IMR-90 (cell line): ENCODE results near the gene RAPSN. TPM values are rescaled to one million over a fixed set of nuclear protein-coding genes. Genes with fewer than 3 reads are reported as not detected.

Experiments used
- ATAC-seq: fragments of 200-7000 bp; cut with Tn5 transposase; 2 replicates; pipeline ENCODE4 v1.9.1; 2020; ENCODE audit warnings: low read depth, mild to moderate bottlenecking, moderate library complexity
- BruUV-seq: library from RNA; stranded (reverse); fragments of 400-500 nt; replicated peaks from 2 replicates; lab custom pipeline; 2021; lab: Mats Ljungman, UMichigan
- CTCF ChIA-PET: fragments of 300-600 bp; formaldehyde crosslinking; extraction: SDS; loops from one replicate; lab custom pipeline; 2021; ENCODE audit warnings: antibody characterized with exemption; lab: Yijun Ruan, JAX
- POLR2A ChIA-PET: fragments of 300-600 bp; sonication (Branson Sonifier 250); formaldehyde crosslinking; loops from one replicate; lab custom pipeline; 2022; ENCODE audit warnings: antibody characterized with exemption; ENCODE audit not compliant: unreplicated experiment; lab: Charles Lee
- DNase-seq: peaks from one replicate; pipeline ENCODE4 v3.0.0; 2013
- H2AFZ ChIP-seq: replicated peaks from 2 replicates; pipeline ENCODE3; 2013; ENCODE audit warnings: low read length, mild to moderate bottlenecking; ENCODE audit not compliant: poor library complexity
- H2AK5ac ChIP-seq: 2 replicates; pipeline ENCODE4 v1.6.1; 2013; ENCODE audit warnings: low read depth, low read length, inconsistent platforms
- H2AK9ac ChIP-seq: replicated peaks from 2 replicates; pipeline ENCODE3; 2013; ENCODE audit warnings: mild to moderate bottlenecking, low read depth, low read length, moderate library complexity; ENCODE audit not compliant: poor library complexity
- H2BK120ac ChIP-seq: 2 replicates; pipeline ENCODE4 v1.6.1; 2013; ENCODE audit warnings: low read depth, low read length, inconsistent platforms
- H2BK15ac ChIP-seq: 3 replicates; pipeline ENCODE4 v1.6.1; 2013; ENCODE audit warnings: low read depth, low read length, inconsistent platforms
- H2BK20ac ChIP-seq: 2 replicates; pipeline ENCODE4 v1.6.1; 2013; ENCODE audit warnings: low read depth, mild to moderate bottlenecking, inconsistent platforms, low read length, moderate library complexity
- H2BK5ac ChIP-seq: 2 replicates; pipeline ENCODE4 v1.6.1; 2013; ENCODE audit warnings: mild to moderate bottlenecking, low read depth, low read length, inconsistent platforms; ENCODE audit not compliant: poor library complexity, severe bottlenecking
- H3K14ac ChIP-seq: replicated peaks from 2 replicates; pipeline ENCODE4 v1.6.1; 2013; ENCODE audit warnings: low read depth, low read length, inconsistent platforms
- H3K18ac ChIP-seq: 2 replicates; pipeline ENCODE4 v1.6.1; 2013; ENCODE audit warnings: low read depth, low read length, control low read depth
- H3K23ac ChIP-seq: 2 replicates; pipeline ENCODE4 v1.6.1; 2013; ENCODE audit warnings: low read depth, low read length, inconsistent platforms
- H3K27ac ChIP-seq: 2 replicates; pipeline ENCODE4 v1.5.1; 2013; ENCODE audit warnings: mild to moderate bottlenecking, control low read depth, low read length; ENCODE audit not compliant: insufficient read depth
- H3K27me3 ChIP-seq: 2 replicates; pipeline ENCODE4 v1.6.1; 2013; ENCODE audit warnings: low read length; ENCODE audit not compliant: control insufficient read depth, insufficient read depth
- H3K36me3 ChIP-seq: 2 replicates; pipeline ENCODE4 v1.6.1; 2013; ENCODE audit warnings: low read length, mixed read lengths; ENCODE audit not compliant: control insufficient read depth, insufficient read depth
- H3K4ac ChIP-seq: 2 replicates; pipeline ENCODE4 v1.6.1; 2013; ENCODE audit warnings: low read depth, low read length, inconsistent platforms
- H3K4me1 ChIP-seq: 2 replicates; pipeline ENCODE4 v1.6.1; 2013; ENCODE audit warnings: low read length, mixed read lengths; ENCODE audit not compliant: control insufficient read depth, insufficient read depth
- H3K4me2 ChIP-seq: 2 replicates; pipeline ENCODE4 v1.6.1; 2013; ENCODE audit warnings: low read depth, mild to moderate bottlenecking, control low read depth, low read length, moderate library complexity
- H3K4me3 ChIP-seq: 2 replicates; pipeline ENCODE4 v1.5.1; 2013; ENCODE audit warnings: low read depth, mild to moderate bottlenecking, control low read depth, low read length, moderate library complexity; ENCODE audit not compliant: insufficient read depth
- H3K56ac ChIP-seq: 2 replicates; pipeline ENCODE4 v1.6.1; 2013; ENCODE audit warnings: low read length, inconsistent platforms; ENCODE audit not compliant: insufficient read depth; ENCODE audit errors: extremely low read depth
- H3K79me1 ChIP-seq, 2 experiments: 2 replicates each; pipeline ENCODE4 v1.6.1; 2013; ENCODE audit warnings: low read length in 2 of 2, inconsistent platforms in 1 of 2, low read depth in 1 of 2
- H3K9ac ChIP-seq: 2 replicates; pipeline ENCODE4 v1.6.1; 2013; ENCODE audit warnings: low read depth, low read length, control low read depth
- H3K9me1 ChIP-seq: 2 replicates; pipeline ENCODE4 v1.6.1; 2013; ENCODE audit warnings: low read length, inconsistent platforms; ENCODE audit not compliant: insufficient read depth
- H3K9me3 ChIP-seq: 2 replicates; pipeline ENCODE4 v1.6.1; 2013; ENCODE audit warnings: low read length; ENCODE audit not compliant: control insufficient read depth, insufficient read depth
- H4K20me1 ChIP-seq: 2 replicates; pipeline ENCODE4 v1.6.1; 2013; ENCODE audit warnings: low read length, inconsistent platforms; ENCODE audit not compliant: insufficient read depth
- H4K5ac ChIP-seq: 2 replicates; pipeline ENCODE4 v1.6.1; 2013; ENCODE audit warnings: mild to moderate bottlenecking, low read depth, low read length, control low read depth
- H4K8ac ChIP-seq, 2 experiments: 2 replicates each; pipeline ENCODE4 v1.6.1; 2013; ENCODE audit warnings: low read depth in 2 of 2, low read length in 2 of 2, control low read depth in 1 of 2, inconsistent platforms in 1 of 2
- H4K91ac ChIP-seq: 2 replicates; pipeline ENCODE4 v1.6.1; 2013; ENCODE audit warnings: low read depth, low read length, inconsistent platforms; ENCODE audit not compliant: insufficient read depth
- CEBPB ChIP-seq: IDR thresholded peaks from 2 replicates; pipeline ENCODE4 v1.6.1; 2012; ENCODE audit warnings: low read depth, low read length, improper control_type of control experiment
- FOS ChIP-seq: fragments of 150-350 bp; IDR thresholded peaks from 2 replicates; pipeline ENCODE4 v1.6.1; 2016; ENCODE audit warnings: low read depth, low read length
- POLR2A ChIP-seq: IDR thresholded peaks from 2 replicates; pipeline ENCODE4 v1.6.1; 2012; ENCODE audit warnings: mild to moderate bottlenecking, low read depth, low read length
- WGBS, 2 experiments: methylation state at CpG; one replicate each; pipeline versions ENCODE4 v1.1.5 to v1.1.7; 2013; ENCODE audit warnings: missing lambda C conversion rate in 2 of 2; ENCODE audit not compliant: insufficient read length in 1 of 2; ENCODE audit errors: extremely low coverage in 2 of 2; 5-methylcytosine and 5-hydroxymethylcytosine counted together
- dilution Hi-C: fragments of 300-500 bp; cut with HindIII; formaldehyde crosslinking; loops from one replicate; pipeline ENCODE4 v1.14.3; 2018; ENCODE audit warnings: low sequenced_read_pairs; ENCODE audit not compliant: unreplicated experiment
- in situ Hi-C: fragments of 300-500 bp; cut with MboI; formaldehyde crosslinking; loops from 3 replicates; pipeline ENCODE4 v1.14.3; 2019; ENCODE audit warnings: low sequenced_read_pairs, inconsistent platforms, mixed read lengths
- intact Hi-C: fragments of 100-400 bp; cut with micrococcal nuclease; formaldehyde crosslinking; loops from 2 replicates; pipeline ENCODE4 v1.10.0; 2022
- polyA plus RNA-seq, 3 experiments: library from polyadenylated mRNA; depleted of rRNA; stranded (reverse); fragments of >200 nt; gene quantifications; 2 replicates each; pipeline ENCODE4 v1.2.3, GENCODE V29; 2012; ENCODE audit warnings: low replicate concordance in 1 of 3
- total RNA-seq: library from RNA; depleted of rRNA; stranded (reverse); fragments of >200 nt; gene quantifications from 2 replicates; pipeline ENCODE4 v1.2.3, GENCODE V29; 2012

Gene RAPSN
- total and polyA plus RNA-seq, 2 of the 4 experiments (the other 2 are of a cell fraction) = 0.03 TPM; not detected in 1

GRCh38 chr11:47446833-47447232 lies 2.1 kb downstream of the RAPSN start:
- Histone ChIP-seq H3K9me3 (no peaks in the 10 kb centered on the region), H2BK20ac (no peak overlapping the region), H4K5ac (no peak overlapping the region), H2BK15ac (no peak overlapping the region), H3K27me3 (no peaks in the 10 kb centered on the region), H2AFZ (no peak overlapping the region), H3K36me3 (no peaks in the 10 kb centered on the region), H3K23ac (no peak overlapping the region), H4K8ac (no peak overlapping the region), H2BK120ac (no peak overlapping the region), H3K4ac (no peak overlapping the region), H4K91ac (no peak overlapping the region), H3K9me1 (no peaks in the 10 kb centered on the region), H2AK5ac (no peak overlapping the region), H3K4me2 (no peak overlapping the region), H2AK9ac (no peak overlapping the region), H4K20me1 (no peaks in the 10 kb centered on the region), H3K14ac (no peak overlapping the region), H3K56ac (no peak overlapping the region), H3K4me3 (no peak overlapping the region), H3K27ac (no peak overlapping the region), H3K4me1 (no peaks in the 10 kb centered on the region), H3K18ac (no peak overlapping the region), H3K9ac (no peak overlapping the region), H3K79me1 (no peaks in the 10 kb centered on the region), H2BK5ac (no peak overlapping the region)
- TF ChIP-seq CEBPB (no peak), POLR2A (no peak), FOS (no peak)
- 92% methylated on average over 3 of the region's 9 CpGs; no CpG with 5 or more reads in 1 of the 2 experiments for WGBS, 2 experiments
- dilution Hi-C loops = no loop called here
- intact Hi-C loops = no loop called here
- ATAC-seq (no peak), DNase-seq (no peak)
- in situ Hi-C loops = no loop called here
- POLR2A ChIA-PET = no interaction called here
- CTCF ChIA-PET = no interaction called here
- BruUV-seq = no TSS peak
